HFFc6 (cell line): Measurements from ENCODE around the gene RSL1D1. TPM values are rescaled to one million over a fixed set of nuclear protein-coding genes. Genes with fewer than 3 reads are reported as not detected.
"Not testable (repeated sequence)": the region's sequence is repeated elsewhere in the genome, so short reads cannot be mapped to it uniquely, and the experiment has no call there.

Experiments
- DNase-seq: peaks from one replicate; pipeline ENCODE4 v3.0.0-alpha.2; 2018
- H3K27ac Mint-ChIP-seq: 2 replicates; pipeline ENCODE4 v1.8.0; 2020; ENCODE audit warnings: mild to moderate bottlenecking, mixed read lengths
- H3K27me3 Mint-ChIP-seq: 2 replicates; pipeline ENCODE4 v1.8.0; 2021; ENCODE audit warnings: mild to moderate bottlenecking, moderate library complexity, mixed read lengths; ENCODE audit not compliant: insufficient read depth
- H3K36me3 Mint-ChIP-seq: 2 replicates; pipeline ENCODE4 v1.8.0; 2021; ENCODE audit warnings: low read depth, mixed read lengths
- H3K4me1 Mint-ChIP-seq: 2 replicates; pipeline ENCODE4 v1.8.0; 2020; ENCODE audit warnings: low read depth, mixed read lengths
- H3K4me3 Mint-ChIP-seq: 2 replicates; pipeline ENCODE4 v1.8.0; 2020; ENCODE audit warnings: mild to moderate bottlenecking, moderate library complexity, mixed read lengths
- H3K9me3 Mint-ChIP-seq: 2 replicates; pipeline ENCODE4 v1.8.0; 2020; ENCODE audit warnings: mild to moderate bottlenecking, mixed read lengths
- CTCF ChIP-seq: fragments of 200-600 bp; sonication (generic); IDR thresholded peaks from 2 replicates; pipeline ENCODE4 v1.5.0; 2021; ENCODE audit warnings: antibody characterized with exemption, mild to moderate bottlenecking
- total RNA-seq, 6 experiments: library from RNA; stranded (reverse); fragmentation: NEBNext Ultra II Directional; extraction: Animal tissue kit (Norgen Biotek cat#: 25700); gene quantifications; 2 replicates in 1 of 6; 3 replicates in 5 of 6; pipeline ENCODE4 v1.2.3, GENCODE V29; 2021

The RSL1D1 gene
- total RNA-seq, 6 experiments from 2014 or later: 151 to 193 (median 168) TPM

DNA sequence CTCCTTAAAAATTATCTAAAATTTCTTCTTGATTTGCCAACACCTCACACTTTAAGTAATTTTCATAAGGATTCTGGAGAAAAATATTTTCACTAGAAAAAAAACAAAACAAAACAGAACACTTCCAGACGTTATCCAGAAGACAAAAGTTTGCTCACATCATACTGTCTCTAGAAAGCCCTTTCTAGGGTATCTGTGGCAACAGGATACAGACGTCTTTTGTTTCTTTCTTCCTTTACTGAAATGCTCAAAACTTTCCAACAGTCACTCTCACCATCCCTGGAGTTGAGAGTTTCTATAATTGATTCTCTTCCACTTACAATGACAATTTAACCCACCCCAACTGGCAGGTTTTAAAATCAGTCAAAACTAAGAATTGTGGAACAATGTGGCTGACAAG, 56.9 kb downstream of the RSL1D1 start:
- Mint-ChIP-seq H3K4me3 (peak overlapping the region; percentile 93), H3K4me1 (peaks cover 73% of the 10 kb centered on the region), H3K27ac (peak overlapping the region; percentile 93), H3K36me3 (peaks cover 54% of the 10 kb centered on the region), H3K9me3 (no peaks in the 10 kb centered on the region), H3K27me3 (peaks cover 9% of the 10 kb centered on the region)
- no peak for TF ChIP-seq CTCF
- DNase-seq: no peak

DNA sequence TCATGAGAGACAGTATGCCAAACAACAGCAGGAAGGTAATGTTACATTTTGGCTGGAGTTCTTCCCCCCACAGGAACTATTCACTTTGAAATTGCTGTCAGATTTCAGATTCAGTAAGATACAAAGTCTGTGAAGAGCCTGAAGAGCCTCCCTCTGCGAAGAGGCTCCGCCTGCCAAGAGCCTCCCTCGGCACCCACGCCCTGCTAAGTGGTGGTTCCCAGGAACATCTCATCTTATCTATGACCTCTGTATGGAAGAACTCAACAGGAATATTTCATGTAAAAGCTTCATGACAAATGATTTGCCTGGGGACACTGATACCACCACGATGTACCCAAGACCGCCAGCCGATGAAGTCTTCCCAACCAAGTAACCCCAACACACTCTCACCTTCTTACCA, 57.5 kb downstream of the RSL1D1 start:
- Mint-ChIP-seq H3K4me1 (peaks cover 67% of the 10 kb centered on the region), H3K36me3 (peaks cover 49% of the 10 kb centered on the region), H3K27ac (peak overlapping the region; percentile 93), H3K27me3 (peaks cover 9% of the 10 kb centered on the region), H3K9me3 (no peaks in the 10 kb centered on the region), H3K4me3 (peak overlapping the region; percentile 42; the same call in 1 of the 2 replicates)
- DNase-seq: no peak
- TF ChIP-seq CTCF: no peak

GRCh38 chr16:11792410-11793241, 58.7 kb downstream of the RSL1D1 start:
- no peak overlapping the region for H3K4me3 Mint-ChIP-seq
- peak overlapping the region; percentile 25 for H3K27ac Mint-ChIP-seq
- H3K4me1 Mint-ChIP-seq: peaks cover 61% of the 10 kb centered on the region
- no peak for TF ChIP-seq CTCF
- peaks cover 42% of the 10 kb centered on the region for H3K36me3 Mint-ChIP-seq
- no peaks in the 10 kb centered on the region for H3K9me3 Mint-ChIP-seq
- no peak for DNase-seq
- peaks cover 5% of the 10 kb centered on the region for H3K27me3 Mint-ChIP-seq

GRCh38 chr16:11791144-11791828, 60.1 kb downstream of the RSL1D1 start:
- H3K27me3 Mint-ChIP-seq: peaks cover 4% of the 10 kb centered on the region
- no peaks in the 10 kb centered on the region for H3K9me3 Mint-ChIP-seq
- TF ChIP-seq CTCF: no peak
- no peak overlapping the region for H3K4me3 Mint-ChIP-seq
- peaks cover 41% of the 10 kb centered on the region for H3K36me3 Mint-ChIP-seq
- H3K4me1 Mint-ChIP-seq: peaks cover 67% of the 10 kb centered on the region
- H3K27ac Mint-ChIP-seq: peak overlapping the region; percentile 25
- no peak for DNase-seq

DNA sequence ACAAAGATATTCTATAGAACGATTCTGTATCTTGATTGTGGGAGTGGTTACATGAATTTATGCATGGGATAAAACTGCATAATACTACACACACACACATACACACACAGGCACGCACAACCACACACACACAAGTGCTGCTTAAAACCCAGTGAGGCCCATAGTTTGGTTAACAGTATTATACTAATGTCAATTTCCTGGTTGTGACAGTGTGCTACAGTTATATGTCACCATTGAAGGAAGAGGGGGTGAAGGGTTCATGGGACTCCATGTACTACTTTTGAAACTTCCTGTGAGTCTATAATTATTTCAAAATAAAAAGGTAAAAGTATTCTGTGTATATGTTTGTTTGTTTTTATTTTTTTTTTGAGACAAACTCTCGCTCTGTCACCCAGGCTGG, 62.4 kb downstream of the RSL1D1 start:
- H3K9me3 Mint-ChIP-seq: no peaks in the 10 kb centered on the region
- H3K27ac Mint-ChIP-seq: no peak overlapping the region
- peaks cover 56% of the 10 kb centered on the region for H3K4me1 Mint-ChIP-seq
- no peak for TF ChIP-seq CTCF
- peaks cover 4% of the 10 kb centered on the region for H3K27me3 Mint-ChIP-seq
- DNase-seq: no peak
- no peak overlapping the region for H3K4me3 Mint-ChIP-seq
- peaks cover 18% of the 10 kb centered on the region for H3K36me3 Mint-ChIP-seq

DNA sequence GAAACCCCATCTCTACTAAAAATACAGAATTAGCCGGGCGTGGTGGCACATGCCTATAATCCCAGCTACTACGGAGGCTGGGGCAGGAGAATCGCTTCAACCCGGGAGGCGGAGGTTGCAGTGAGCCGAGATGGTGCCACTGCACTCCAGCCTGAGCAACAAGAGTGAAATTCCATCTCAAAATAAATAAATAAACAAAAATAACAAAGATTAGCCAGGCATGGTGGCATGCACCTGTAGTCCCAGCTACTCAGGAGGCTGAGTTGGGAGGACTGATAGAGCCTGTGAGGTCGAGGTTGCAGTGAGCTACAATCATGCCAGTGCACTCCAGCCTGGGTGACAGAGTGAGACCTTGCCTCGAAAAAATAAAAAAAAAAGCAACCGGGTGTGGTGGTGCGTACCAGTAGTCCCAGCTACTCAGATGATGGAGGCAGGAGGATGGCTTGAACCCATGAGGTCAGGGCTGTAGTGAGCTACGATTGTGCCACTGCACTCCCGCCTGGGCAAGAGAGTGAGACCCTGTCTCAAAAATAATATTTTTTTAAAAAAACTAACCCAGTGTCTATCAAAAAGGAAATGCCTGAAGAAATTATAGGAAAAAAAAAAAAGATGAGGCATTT, 66.3 kb downstream of the RSL1D1 start:
- H3K36me3 Mint-ChIP-seq: peaks cover 16% of the 10 kb centered on the region
- not testable (repeated sequence) for H3K27me3 Mint-ChIP-seq, H3K27ac Mint-ChIP-seq, H3K9me3 Mint-ChIP-seq, DNase-seq
- peak overlapping the region; percentile 55; the same call in 1 of the 2 replicates for H3K4me3 Mint-ChIP-seq
- peaks cover 54% of the 10 kb centered on the region for H3K4me1 Mint-ChIP-seq

DNA sequence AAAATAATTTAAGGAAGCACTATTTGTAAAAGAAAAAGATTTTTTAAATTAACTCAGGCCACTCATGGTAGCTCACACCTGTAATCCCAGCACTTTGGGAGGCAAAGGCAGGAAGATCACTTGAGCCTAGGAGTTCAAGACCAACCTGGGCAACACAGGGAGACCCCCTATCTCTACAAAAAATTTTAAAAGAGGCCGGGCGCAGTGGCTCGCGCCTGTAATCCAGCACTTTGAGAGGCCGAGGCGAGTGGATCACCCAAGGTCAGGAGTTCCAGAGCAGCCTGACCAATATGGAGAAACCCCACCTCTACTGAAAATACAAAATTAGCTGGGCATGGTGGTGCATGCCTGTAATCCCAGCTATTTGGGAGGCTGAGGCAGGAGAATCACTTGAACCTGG, 67.0 kb downstream of the RSL1D1 start:
- not testable (repeated sequence) for H3K9me3 Mint-ChIP-seq, H3K27me3 Mint-ChIP-seq, DNase-seq
- peaks cover 15% of the 10 kb centered on the region for H3K36me3 Mint-ChIP-seq
- H3K4me1 Mint-ChIP-seq: peaks cover 54% of the 10 kb centered on the region
- peak overlapping the region; percentile 16; the same call in 1 of the 2 replicates for H3K27ac Mint-ChIP-seq
- peak overlapping the region; percentile 55 for H3K4me3 Mint-ChIP-seq
